ENCODE data around the gene ADA.

Gene ADA

GRCh38 chr20:44632103-44632752 lies 19.3 kb downstream of the ADA start:
- no peak for TF ChIP-seq CTCF (IDR thresholded peaks at IDR 0.05; ENCODE audit: insufficient read depth, low read depth, low read length, missing control alignments)
- DNase-seq (ENCODE audit: low read depth): no peak
- H3K4me3 ChIP-seq (ENCODE audit: low read depth, low read length): no peak overlapping the region

- H3K4me3 ChIP-seq (ENCODE audit: low read depth, low read length): no peak overlapping the region
- no peak for TF ChIP-seq CTCF (IDR thresholded peaks at IDR 0.05; ENCODE audit: insufficient read depth, low read depth, low read length, missing control alignments)
- no peak for DNase-seq (ENCODE audit: low read depth)
Observed at GRCh38 chr20:44630297-44630696, 21.2 kb downstream of the ADA start.

- no peak for DNase-seq (ENCODE audit: low read depth)
- no peak for TF ChIP-seq CTCF (IDR thresholded peaks at IDR 0.05; ENCODE audit: insufficient read depth, low read depth, low read length, missing control alignments)
Observed at GRCh38 chr20:44629542-44629941, 22.0 kb downstream of the ADA start.

GRCh38 chr20:44629017-44629385 lies 22.5 kb downstream of the ADA start:
- no peak overlapping the region for H3K4me3 ChIP-seq (ENCODE audit: low read depth, low read length)
- DNase-seq (ENCODE audit: low read depth): no peak
- no peak for TF ChIP-seq CTCF (IDR thresholded peaks at IDR 0.05; ENCODE audit: insufficient read depth, low read depth, low read length, missing control alignments)

More at GRCh38 chr20:44629542-44629941, 22.0 kb downstream of the ADA start:
- no peak overlapping the region for H3K4me3 ChIP-seq (ENCODE audit: low read depth, low read length)

- no peak overlapping the region for H3K4me3 ChIP-seq (ENCODE audit: low read depth, low read length)
- no peak for TF ChIP-seq CTCF (IDR thresholded peaks at IDR 0.05; ENCODE audit: insufficient read depth, low read depth, low read length, missing control alignments)
- no peak for DNase-seq (ENCODE audit: low read depth)
Observed at GRCh38 chr20:44627364-44628010, 24.0 kb downstream of the ADA start.

GRCh38 chr20:44626278-44626677 lies 25.2 kb downstream of the ADA start:
- TF ChIP-seq CTCF (IDR thresholded peaks at IDR 0.05; ENCODE audit: insufficient read depth, low read depth, low read length, missing control alignments): no peak
- DNase-seq (ENCODE audit: low read depth): no peak
- H3K4me3 ChIP-seq (ENCODE audit: low read depth, low read length): no peak overlapping the region

GRCh38 chr20:44625361-44625760 lies 26.1 kb downstream of the ADA start:
- H3K4me3 ChIP-seq (ENCODE audit: low read depth, low read length): no peak overlapping the region
- no peak for TF ChIP-seq CTCF (IDR thresholded peaks at IDR 0.05; ENCODE audit: insufficient read depth, low read depth, low read length, missing control alignments)
- no peak for DNase-seq (ENCODE audit: low read depth)

Data from GM12865 (cell line).